ENCODE data around the gene SEC22C.
"Not testable (repeated sequence)": the region's sequence is repeated elsewhere in the genome, so short reads cannot be mapped to it uniquely, and the experiment has no call there.

Gene SEC22C

DNA sequence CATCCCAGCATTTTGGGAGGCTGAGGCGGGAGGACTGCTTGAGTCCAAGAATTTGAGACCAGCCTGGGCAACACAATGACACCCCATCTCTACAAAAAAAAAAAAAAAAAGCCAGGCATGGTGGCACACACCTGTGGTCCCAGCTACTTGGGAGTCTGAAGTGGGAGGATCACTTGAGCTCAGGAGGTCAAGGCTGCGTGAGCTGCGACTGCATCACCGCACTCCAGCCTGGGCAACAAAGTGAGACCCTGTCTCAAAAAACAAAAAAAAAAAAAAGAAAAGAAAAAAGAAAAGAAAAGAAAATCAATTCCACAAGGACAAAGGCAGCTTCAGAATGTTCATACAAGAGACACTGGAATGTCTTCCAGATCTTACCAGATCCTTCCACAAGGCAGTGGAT lies 2.4 kb downstream of the SEC22C start:
- DNase-seq = not testable (repeated sequence)

DNA sequence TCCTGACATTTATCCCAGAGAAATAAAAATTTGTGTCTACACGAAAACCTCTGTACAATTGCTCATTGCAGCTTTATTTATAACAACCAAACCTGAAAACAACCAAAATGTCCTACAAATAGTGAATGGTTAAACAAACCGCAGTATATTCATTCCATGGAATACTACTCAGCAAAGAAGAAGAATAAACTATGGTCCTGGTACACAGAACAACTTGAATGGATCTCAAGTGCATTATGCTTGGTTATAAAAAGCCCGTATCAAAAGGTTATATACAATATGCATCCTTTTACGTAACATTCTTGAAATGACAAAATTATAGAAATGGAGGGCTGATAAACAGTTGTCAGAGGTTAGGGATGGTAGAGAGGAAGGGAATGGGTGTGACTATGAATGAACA lies 3.7 kb downstream of the SEC22C start:
- DNase-seq = no peak

DNA sequence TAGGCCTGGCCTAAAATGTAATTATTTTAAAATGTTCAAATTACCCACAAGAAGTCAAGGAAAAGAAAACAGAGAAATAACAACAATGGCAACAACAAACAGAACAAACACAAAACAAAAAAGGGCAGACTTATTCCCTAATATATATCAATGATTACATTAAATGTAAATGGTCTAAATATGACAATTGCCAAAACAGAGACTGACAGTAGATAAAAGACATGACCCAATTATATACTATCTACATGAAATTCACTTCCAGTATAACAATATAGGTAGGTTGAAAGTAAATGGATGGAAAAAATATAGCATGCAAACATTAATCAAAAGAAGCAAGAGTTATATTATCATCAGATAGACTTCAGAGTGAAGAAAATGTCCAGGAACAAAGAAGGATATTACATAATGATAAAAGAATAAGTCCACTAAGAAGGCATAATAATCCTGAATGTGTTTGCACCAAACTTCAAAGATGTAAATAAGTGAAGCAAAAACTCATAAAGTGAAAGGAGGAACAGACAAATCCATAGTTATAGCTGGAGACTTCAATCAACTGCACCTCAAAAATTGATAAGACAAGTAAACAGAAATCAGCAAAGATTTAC lies 6.5 kb downstream of the SEC22C start:
- DNase-seq = no peak

DNA sequence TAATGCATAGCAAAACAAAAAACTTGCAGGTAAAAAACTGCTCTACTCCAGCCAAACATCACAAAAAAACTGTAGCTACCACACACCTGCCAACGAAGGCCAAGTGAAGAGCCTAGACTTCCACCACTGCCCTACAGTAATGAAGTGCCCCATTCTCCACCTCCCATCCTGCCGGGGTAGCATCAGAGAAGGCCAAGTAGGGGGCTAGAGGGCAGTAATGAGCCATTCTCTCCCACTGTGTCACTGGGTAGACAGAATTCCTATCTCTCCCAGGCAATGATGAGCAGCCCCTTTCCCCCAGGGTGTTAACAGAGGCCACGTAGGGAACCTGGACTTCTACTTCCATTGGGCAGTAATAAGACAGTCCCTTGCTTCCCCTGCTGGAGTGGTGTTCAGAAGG lies 9.5 kb downstream of the SEC22C start:
- DNase-seq = peak; percentile 52

DNA sequence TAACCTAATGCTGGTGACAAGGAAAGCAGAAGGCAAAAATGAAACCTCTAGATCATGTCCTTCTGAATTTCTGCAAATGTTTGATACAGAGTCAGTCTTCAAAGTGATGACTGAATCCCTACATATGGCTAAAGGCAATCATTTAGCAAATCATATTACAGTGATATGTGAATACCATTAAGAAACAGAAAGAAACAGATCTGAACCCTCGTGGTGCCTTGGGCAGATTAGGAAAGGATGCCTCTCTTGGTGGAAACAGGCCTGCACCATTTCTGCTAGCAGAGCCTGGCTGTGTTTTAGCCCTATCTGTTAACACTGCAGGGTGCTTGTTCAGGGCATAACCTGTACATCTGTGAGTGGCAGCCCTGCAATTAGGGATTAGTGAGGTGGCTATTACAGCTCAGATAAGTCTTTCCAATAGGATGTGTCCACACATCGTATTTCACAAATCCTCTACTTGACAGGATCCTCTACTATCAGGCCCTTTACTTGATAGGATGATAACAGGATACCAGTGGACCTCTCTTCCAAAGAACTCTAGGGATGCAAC lies 12.1 kb downstream of the SEC22C start:
- no peak for DNase-seq

DNA sequence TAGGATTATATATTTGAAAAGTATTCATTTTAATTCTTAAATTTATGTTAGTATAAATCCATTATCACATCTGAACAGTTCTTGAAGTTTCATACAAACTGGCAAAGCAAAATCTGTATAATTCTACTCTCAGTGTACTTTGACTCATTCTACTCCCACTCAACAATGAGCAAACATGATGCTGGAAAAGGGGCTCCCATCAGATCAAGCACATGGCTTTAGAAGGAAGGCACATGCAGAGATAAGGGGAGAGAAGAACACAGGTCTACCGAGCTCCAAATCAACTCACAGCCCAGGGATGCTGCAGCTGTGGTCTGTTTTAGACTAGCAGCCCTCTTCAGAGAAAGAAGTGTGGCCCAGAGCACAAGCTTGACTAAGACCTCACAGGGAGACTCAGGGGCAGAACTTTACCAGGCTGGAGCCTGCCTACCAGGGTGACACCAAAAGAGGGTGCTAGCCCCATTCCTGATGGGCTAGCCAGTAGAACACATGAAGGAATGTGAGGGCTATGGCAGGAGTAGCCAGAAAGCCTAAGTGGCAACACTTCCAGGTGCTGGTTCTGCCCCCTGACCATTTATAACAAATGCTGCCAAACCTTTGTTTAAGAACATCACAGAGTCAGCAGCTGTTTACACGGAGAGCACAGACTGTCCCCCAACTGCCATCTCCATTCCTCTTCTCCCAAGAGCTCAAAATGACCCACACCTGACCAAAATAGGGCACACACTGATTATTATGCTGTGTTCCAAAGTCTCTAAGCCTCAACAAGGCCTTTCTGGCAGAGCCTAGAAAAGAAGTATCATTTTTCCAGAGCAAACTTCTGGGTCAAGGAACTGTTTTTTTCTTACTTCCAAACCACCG lies 19.5 kb downstream of the SEC22C start:
- DNase-seq = no peak

DNA sequence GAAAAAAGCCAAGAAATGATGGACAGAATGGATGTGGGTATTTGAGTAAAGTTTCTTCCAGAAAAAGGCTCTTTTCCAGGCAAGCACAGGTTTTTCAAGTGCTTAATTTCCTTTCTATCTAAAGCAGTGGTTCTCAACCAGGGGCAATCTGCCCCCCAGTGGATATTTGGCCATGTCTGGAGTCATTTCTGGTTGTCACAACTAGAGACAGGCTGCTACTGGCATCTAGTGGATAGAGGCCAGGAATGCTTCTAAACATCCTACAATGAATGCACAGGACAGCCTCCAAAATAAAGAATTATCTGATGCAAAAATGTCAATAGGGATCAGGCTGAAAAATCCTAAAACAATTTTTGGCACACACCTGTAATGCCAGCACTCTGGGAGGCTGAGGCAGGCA lies 23.9 kb downstream of the SEC22C start:
- peak; percentile 9 for DNase-seq

DNA sequence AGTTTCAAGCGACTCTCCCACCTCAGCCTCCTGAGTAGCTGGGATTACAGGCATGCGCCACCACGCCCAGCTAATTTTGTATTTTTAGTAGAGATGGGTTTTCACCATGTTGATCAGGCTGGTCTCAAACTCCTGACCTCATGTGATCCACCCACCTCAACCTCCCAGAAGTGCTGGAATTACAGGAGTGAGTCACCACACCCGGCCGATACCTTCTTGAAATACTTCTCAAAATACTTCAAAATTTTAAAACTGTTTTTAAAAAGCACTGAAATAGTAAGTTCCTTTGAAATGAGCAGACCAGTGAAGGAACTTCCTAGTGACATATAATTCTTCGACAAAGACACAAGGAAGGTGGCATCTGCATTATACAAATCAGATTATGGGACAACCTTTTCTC lies 24.9 kb downstream of the SEC22C start:
- not testable (repeated sequence) for DNase-seq

DNA sequence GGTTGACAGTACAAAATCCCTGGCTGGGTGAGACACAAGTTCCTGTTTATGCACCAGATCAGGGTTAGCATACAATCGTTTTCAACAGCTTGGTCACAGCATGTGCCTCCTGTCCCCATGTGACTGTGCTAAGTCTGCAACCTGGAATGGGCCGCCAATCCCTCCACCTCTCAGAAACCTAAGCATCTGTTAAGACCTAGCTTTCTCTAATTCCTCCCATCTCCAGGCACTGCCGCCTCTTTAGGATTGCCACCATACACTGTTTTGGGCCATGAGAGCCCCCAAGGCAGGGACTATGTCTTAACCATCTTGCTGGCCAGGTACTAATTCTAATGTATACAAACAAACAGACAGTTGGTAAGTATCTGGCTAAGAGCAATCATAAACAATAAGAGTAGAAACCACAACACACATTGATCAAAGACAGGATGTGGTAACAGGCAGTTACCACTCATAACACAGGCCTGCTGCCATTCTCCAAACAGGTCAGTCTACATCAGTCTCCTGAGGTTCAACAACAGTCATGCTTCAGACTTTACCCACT lies 25.6 kb downstream of the SEC22C start:
- no peak for DNase-seq

DNA sequence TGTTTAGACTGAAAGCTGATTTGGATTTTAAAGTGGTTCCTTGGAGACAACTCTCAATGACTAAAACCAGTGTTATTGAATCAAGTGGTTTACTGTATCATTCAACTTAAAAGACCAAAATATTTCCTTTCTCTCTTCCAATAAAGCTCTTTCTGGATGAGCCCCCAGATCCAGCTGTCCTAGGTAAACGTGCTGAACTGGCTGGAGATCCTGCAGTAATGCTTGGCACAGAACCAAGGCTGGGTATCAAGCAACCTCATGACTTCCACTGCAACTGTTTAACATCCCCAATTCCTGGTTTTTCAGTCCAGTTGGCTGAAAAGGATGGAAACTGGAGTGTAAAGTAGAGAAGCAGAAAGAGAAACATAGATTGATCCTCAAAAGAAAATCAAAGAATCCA lies 28.9 kb downstream of the SEC22C start:
- DNase-seq = no peak

DNA sequence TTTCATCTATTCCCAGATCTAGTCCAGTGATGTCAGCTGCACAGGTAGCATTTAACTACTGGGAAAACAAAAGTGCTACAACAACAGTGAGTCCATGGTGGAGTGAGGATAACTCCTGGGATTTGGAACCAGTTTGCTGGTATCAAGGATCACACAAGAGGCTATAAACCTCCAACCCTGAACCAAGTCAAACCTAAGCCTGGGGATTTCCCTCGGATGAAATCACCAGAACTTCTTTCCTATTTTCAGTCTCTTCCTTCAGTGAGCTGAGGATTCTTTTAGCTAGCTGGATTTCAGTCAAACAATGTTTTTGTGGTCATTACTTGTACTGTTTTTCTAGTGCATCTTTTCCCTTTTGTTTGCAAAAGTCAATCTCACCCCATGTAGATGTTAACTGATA lies 31.5 kb downstream of the SEC22C start:
- no peak for DNase-seq

DNA sequence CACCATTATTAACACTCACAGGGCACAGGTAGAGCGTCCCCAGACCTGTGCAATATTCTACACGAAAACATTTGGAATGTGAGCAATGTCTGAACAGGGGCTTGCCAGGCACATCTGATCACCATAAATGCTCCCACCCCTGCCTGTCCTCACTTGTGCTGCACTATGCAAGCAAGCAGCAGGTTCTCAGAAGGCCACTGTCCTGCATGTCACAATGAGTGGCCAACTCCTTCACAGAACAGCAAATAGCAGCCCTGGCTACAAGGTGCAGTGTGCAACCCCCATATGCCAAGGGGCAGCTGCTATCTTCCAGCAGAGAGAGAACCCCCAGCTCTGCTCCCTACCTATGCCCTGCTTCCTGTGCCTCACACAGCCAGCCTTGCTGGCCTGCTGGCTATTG lies 32.6 kb downstream of the SEC22C start:
- DNase-seq = no peak

DNA sequence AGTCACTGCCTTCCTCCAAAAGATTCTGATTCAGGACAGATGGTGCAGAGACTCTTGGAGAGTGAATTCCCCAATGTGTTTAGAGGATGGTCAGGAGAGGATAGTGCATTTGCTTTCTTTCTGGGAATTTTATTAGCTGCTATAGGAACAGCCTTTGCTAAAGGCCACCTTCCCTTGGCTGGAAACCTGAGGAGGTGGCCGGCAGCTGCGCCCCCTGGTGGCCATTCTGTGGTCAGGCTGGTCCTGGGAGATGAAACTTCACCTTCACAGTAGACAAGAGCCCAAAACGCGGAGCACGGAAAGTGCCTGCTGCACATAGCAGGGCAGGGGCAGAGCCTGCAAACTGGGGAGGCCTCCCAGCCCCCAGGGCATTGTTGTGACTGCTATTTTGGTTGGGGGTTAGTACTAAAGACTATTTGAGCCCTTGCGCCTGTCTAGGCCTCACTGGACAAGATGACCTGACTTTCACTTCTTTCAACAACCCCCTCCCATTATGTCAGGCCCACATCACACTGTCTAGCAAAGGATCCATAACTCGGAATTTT lies 34.3 kb downstream of the SEC22C start:
- peak; percentile 73 for DNase-seq

DNA sequence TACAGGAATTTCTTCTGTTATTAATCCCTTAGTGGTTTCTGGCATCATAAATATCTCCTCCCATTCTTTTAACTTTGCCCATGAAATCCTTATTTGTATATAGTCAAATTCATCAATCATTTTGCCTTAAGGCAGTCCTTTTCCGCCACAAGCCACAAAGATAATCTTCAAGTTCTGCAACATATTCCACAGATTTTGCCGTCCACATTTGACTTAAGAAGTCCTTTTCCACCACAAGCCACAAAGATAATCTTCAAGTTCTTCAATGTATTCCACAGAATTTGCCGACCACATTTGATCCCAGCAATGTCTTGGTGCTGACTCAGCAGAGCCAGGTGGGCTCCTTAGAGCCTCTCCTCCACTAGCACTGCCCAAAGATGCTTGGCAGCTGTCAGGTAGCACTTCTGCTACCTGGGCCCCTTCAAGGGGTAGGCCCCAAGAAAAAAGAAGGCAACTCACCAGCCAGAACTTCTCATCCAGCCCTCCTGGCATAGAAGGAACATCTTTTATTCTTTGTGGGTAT lies 35.0 kb downstream of the SEC22C start:
- no peak for DNase-seq

DNA sequence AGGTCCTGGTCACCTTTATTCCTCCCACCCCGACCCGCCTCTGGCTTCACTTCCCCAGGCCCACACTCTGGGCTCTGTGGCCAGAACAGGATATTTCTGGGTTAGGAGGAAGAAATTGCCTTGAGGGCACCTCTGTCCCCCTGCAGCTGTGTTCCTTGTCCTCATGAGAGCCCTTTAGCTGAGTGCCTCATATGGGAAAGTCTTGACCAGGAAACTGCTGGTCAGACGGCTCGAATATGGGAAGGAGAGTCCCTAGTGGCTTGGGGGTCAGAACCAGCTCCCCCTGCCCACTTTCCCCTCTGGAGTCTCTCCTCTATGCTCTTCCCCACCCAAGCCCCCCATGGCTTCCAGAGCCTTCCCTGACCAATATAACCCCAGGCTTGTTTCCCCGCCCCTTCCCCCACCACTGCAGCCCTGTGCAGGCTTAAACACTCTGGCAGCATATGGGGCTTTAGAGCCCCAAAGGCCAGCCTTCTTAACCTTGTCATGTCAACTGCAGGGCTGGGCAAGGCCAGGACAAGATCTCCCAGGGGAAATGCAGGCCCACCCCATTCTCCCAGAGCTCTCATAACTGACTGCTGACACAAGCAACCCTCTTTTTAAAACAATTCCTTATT lies 36.4 kb downstream of the SEC22C start:
- no peak for DNase-seq

DNA sequence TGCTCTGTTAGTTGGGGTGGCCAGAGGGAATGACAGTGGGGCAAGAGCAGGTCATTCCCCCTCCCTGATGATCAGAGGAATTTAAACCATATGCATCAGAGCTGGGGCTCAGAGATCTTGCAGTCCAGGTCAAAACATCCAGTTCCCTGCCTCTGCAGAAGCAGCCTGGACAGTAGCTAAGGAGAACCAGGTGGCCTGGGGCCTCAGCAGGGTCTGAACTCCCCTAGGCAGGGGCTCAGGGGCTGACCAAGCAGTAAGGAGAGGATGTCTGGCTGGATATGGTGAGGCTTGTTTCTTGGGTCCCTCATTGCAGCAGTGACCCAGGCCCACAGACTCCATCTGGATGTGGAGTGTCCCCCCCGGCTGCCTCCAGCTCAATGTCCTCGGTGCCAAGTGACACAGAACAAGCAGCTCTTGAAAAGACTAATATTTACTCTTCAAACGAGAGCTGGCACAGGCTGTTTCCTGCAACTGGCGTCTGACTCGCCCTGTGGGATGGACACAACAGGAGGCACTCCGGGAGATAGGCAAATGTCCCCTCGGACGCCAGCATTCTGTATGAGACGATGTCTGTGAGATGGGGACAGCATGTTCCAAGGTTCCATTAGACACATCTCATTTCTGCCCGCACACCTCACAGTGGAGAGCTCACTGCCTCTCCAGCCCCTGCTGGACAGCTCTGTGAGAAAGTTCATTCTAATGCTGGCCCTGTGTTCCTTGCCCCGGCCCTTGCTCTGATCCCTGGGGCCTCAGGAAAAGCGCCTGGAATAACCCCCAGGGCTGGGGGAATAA lies 37.1 kb downstream of the SEC22C start:
- no peak for DNase-seq

DNA sequence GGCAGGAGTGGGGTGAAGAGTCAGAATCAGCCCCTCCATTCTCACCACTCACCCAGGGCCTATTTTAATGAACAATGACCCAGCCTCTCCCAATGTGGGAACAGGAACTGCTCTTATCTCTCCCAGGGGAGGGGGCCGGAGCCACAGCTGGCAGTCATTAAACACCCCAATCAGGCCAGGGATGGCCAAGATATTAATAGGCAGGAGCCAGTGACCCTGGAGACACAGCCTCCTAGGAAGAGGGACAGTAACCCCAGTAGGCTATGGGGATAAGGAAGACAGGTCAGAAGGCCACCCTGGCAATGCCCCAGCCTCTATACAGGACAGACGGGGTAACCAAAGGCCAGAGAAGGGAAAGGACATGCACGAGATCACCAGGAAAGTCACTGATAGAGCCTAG lies 40.7 kb downstream of the SEC22C start:
- DNase-seq = no peak

DNA sequence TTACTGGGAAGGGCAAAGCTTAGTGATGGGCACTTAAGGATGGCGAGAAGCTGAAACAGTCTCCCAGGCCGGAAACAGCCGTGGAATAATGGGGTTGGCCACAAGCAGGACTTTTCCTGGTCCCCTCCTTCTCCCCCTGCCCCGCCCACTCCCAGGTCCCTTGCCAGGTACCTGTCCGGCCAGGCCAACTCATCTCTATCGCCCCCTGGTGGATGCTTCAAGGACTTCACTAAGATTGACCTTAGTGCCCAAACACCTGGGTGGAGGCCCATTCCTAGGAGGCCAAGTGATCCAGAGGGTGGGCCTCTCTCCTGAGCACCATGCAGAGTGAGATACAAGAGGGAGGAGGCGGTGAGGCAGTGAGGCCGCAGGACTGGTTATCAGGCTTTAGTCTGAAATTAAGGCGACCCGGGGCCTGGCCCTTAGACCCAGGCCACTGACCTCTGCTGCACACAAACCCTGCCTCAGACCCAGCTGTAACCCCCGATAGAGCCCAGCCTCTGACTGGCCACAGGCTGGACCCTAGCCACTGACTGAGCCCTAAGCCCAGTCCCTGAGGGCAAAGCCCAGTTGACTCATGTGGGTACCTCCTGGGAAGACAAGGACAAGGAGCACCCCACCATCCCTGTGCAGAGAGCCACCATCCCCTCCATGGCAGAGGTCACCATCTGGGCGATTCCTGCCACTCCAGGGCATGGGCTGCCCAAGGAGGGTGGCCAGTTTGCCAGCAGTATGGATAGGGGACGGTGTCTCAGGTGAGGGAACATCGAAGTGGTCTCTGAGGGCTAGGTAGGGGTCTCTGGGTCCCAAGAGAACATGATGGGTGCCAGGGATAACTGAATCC lies 41.7 kb downstream of the SEC22C start:
- DNase-seq = peak; percentile 60

DNA sequence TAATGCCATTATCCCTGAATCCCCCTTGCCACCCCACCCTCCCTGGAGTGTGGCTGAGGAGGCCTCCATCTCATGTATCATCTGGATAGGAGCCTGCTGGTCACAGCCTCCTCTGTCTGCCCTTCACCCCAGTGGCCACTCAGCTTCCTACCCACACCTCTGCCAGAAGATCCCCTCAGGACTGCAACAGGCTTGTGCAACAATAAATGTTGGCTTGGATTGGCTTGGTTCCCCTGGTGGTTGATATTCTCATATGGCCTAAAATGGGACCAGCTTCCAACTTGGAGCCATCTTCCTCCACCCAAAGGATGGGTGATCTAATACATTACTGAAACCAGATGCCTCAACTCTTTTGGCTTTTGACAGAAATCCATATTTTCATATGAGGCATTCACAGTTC lies 44.4 kb downstream of the SEC22C start:
- DNase-seq = no peak

DNA sequence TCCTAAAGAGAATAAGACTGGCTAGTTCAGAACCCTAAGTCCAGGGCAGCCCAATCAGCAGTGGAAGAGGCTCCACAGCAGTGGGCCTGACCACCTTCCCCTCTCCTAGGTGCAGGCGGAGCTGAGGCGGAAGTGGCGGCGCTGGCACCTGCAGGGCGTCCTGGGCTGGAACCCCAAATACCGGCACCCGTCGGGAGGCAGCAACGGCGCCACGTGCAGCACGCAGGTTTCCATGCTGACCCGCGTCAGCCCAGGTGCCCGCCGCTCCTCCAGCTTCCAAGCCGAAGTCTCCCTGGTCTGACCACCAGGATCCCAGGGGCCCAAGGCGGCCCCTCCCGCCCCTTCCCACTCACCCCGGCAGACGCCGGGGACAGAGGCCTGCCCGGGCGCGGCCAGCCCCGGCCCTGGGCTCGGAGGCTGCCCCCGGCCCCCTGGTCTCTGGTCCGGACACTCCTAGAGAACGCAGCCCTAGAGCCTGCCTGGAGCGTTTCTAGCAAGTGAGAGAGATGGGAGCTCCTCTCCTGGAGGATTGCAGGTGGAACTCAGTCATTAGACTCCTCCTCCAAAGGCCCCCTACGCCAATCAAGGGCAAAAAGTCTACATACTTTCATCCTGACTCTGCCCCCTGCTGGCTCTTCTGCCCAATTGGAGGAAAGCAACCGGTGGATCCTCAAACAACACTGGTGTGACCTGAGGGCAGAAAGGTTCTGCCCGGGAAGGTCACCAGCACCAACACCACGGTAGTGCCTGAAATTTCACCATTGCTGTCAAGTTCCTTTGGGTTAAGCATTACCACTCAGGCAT lies 45.6 kb downstream of the SEC22C start:
- peak; percentile 50 for DNase-seq
